ENCODE data around the gene SZRD1. TPM values are rescaled to one million over a fixed set of nuclear protein-coding genes. Genes with fewer than 3 reads are reported as not detected.

The SZRD1 gene
- polyA plus RNA-seq, 1 donor from 2014 or later: 13.6 TPM

DNA sequence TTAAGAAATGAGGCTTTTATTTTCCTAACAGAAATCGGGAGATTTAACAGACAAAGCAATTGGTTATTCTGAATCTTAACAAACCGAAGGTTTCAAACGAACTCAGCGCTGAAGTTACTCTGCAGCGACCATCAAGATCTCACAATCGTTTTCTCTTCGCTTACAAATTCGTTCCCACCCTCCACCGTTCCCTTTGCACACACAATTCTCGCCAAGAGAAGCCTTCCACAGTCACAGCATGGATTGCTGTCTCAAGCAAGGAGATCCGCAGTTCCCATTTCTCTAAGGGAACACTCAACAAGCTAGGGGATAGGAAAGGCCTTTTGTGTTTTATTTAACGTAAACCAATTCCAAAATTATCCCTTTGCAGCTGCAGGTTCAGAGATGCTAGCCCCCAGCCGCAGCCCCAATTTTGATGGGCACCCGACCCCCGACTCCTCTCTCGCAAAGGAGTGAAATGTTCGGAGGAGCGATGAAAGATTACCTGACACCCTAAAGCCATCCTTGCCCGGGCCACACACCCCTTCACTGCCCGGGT is 15.5 kb upstream of the SZRD1 start:
- peaks cover 50% of the 10 kb centered on the region for H3K79me2 ChIP-seq (replicated peaks; ENCODE audit: insufficient read depth, low read length)
- no peaks in the 10 kb centered on the region for H3K27me3 ChIP-seq (ENCODE audit: insufficient read depth, low read depth, low read length)
- H3K9me3 ChIP-seq (ENCODE audit: low read length): no peaks in the 10 kb centered on the region
- no peaks in the 10 kb centered on the region for H4K20me1 ChIP-seq (ENCODE audit: insufficient read depth)
- H2AFZ ChIP-seq (ENCODE audit: low read depth, low read length): peak overlapping the region; percentile 87
- H3K4me2 ChIP-seq (ENCODE audit: low read length): peak overlapping the region; percentile 85
- peak overlapping the region; percentile 94 for H3K4me3 ChIP-seq (ENCODE audit: low read length)
- no peaks in the 10 kb centered on the region for H3K9me2 ChIP-seq (ENCODE audit: insufficient read depth, low read length)
- no peaks in the 10 kb centered on the region for H3K36me3 ChIP-seq (ENCODE audit: insufficient read depth, low read length)
- H3K27ac ChIP-seq (ENCODE audit: low read length): peak overlapping the region; percentile 92
- H3K9ac ChIP-seq (ENCODE audit: low read length): peak overlapping the region; percentile 98
- H3F3A ChIP-seq (ENCODE audit: insufficient read depth, low read length, poor library complexity, severe bottlenecking): no peaks in the 10 kb centered on the region
- no peak for TF ChIP-seq REST (IDR thresholded peaks at IDR 0.05; ENCODE audit: borderline replicate concordance)
- TF ChIP-seq POLR2AphosphoS5 (IDR thresholded peaks at IDR 0.05): no peak
- no peak for TF ChIP-seq CTCF (IDR thresholded peaks at IDR 0.05; ENCODE audit: poor library complexity, severe bottlenecking)
- TF ChIP-seq RAD21 (conservative IDR thresholded peaks at IDR 0.05): no peak
- TF ChIP-seq TAF1 (IDR thresholded peaks at IDR 0.05; ENCODE audit: low read depth): no peak
- no peak for TF ChIP-seq EZH2 (IDR thresholded peaks at IDR 0.05; ENCODE audit: borderline replicate concordance, insufficient read depth, low read length, poor library complexity, severe bottlenecking)

- H3K9me3 ChIP-seq (ENCODE audit: low read length): no peaks in the 10 kb centered on the region
- H3F3A ChIP-seq (ENCODE audit: insufficient read depth, low read length, poor library complexity, severe bottlenecking): no peaks in the 10 kb centered on the region
- no peaks in the 10 kb centered on the region for H3K27me3 ChIP-seq (ENCODE audit: insufficient read depth, low read depth, low read length)
- peak within 1 kb of the TSS; percentile 87 for H2AFZ ChIP-seq (ENCODE audit: low read depth, low read length)
- TF ChIP-seq CTCF (IDR thresholded peaks at IDR 0.05; ENCODE audit: poor library complexity, severe bottlenecking) (peak; percentile 92), SMC3 (conservative IDR thresholded peaks at IDR 0.05; ENCODE audit: poor library complexity) (peak; percentile 73), EZH2 (IDR thresholded peaks at IDR 0.05; ENCODE audit: borderline replicate concordance, insufficient read depth, low read length, poor library complexity, severe bottlenecking) (no peak), TAF1 (IDR thresholded peaks at IDR 0.05; ENCODE audit: low read depth) (peak; percentile 85), MXI1 (conservative IDR thresholded peaks at IDR 0.05; ENCODE audit: poor library complexity, severe bottlenecking) (peak; percentile 73), REST (IDR thresholded peaks at IDR 0.05; ENCODE audit: borderline replicate concordance) (peak; percentile 90), EP300 (conservative IDR thresholded peaks at IDR 0.05; ENCODE audit: poor library complexity, severe bottlenecking) (peak; percentile 65), POLR2AphosphoS5 (IDR thresholded peaks at IDR 0.05) (peak; percentile 96), RAD21 (conservative IDR thresholded peaks at IDR 0.05) (peak; percentile 59)
- H3K36me3 ChIP-seq (ENCODE audit: insufficient read depth, low read length): no peaks in the 10 kb centered on the region
- H3K4me3 ChIP-seq (ENCODE audit: low read length): peak within 1 kb of the TSS; percentile 94
- no peaks in the 10 kb centered on the region for H4K20me1 ChIP-seq (ENCODE audit: insufficient read depth)
- H3K4me2 ChIP-seq (ENCODE audit: low read length): peak within 1 kb of the TSS; percentile 85
- H3K27ac ChIP-seq (ENCODE audit: low read length): peak within 1 kb of the TSS; percentile 92
- peak within 1 kb of the TSS; percentile 98 for H3K9ac ChIP-seq (ENCODE audit: low read length)
- peaks cover 43% of the 10 kb centered on the region for H3K79me2 ChIP-seq (replicated peaks; ENCODE audit: insufficient read depth, low read length)
- H3K9me2 ChIP-seq (ENCODE audit: insufficient read depth, low read length): no peaks in the 10 kb centered on the region
Measured at GRCh38 chr1:16351994-16352841, 14.8 kb upstream of the SZRD1 start, which contains the start of gene FBXO42. Gene FBXO42, minus strand, starts transcription at chr1:16352480. Its CDS starts 37,062 bp downstream, at chr1:16315418.

All from neural cell (in vitro differentiated cells).